HepG2 (cell line): Measurements from ENCODE around the gene URM1. TPM values are rescaled to one million over a fixed set of nuclear protein-coding genes. Genes with fewer than 3 reads are reported as not detected.
A peak's percentile ranks its signal among the peaks of the same experiment; 100 is the strongest.

Experiments
- ARID2 ChIP-seq: sonication (generic); formaldehyde crosslinking; IDR thresholded peaks from 2 replicates; pipeline ENCODE4 v1.8.1; 2022; ENCODE audit warnings: mild to moderate bottlenecking, missing genetic modification reagents, borderline replicate concordance
- ATF1 ChIP-seq: IDR thresholded peaks from 2 replicates; pipeline ENCODE4 v1.6.1; 2016; ENCODE audit warnings: mild to moderate bottlenecking, control low read depth
- HHEX ChIP-seq: IDR thresholded peaks from 2 replicates; pipeline ENCODE4 v1.6.1; 2016; ENCODE audit warnings: control low read depth
- KDM2A ChIP-seq: sonication (generic); formaldehyde crosslinking; IDR thresholded peaks from 2 replicates; pipeline ENCODE4 v1.4.0; 2020; ENCODE audit warnings: low read depth, missing genetic modification reagents, borderline replicate concordance
- KDM5A ChIP-seq: fragments of 200-600 bp; sonication (generic); IDR thresholded peaks from 2 replicates; pipeline ENCODE4 v1.7.0; 2018; ENCODE audit warnings: antibody characterized with exemption, mild to moderate bottlenecking, low read length, borderline replicate concordance
- MBNL3 ChIP-seq: fragments of 250-450 bp; sonication (Bioruptor Pico); conservative IDR thresholded peaks from 2 replicates; pipeline ENCODE4 v1.8.0; 2022; ENCODE audit warnings: mild to moderate bottlenecking, inconsistent platforms
- MXI1 ChIP-seq: IDR thresholded peaks from 3 replicates; pipeline ENCODE4 v1.6.1; 2012; ENCODE audit warnings: low read depth, low read length, inconsistent platforms, borderline replicate concordance
- POGZ ChIP-seq: sonication (generic); formaldehyde crosslinking; IDR thresholded peaks from 2 replicates; pipeline ENCODE4 v1.4.0; 2020; ENCODE audit warnings: mild to moderate bottlenecking, missing genetic modification reagents
- RBAK ChIP-seq: sonication (generic); formaldehyde crosslinking; IDR thresholded peaks from 2 replicates; pipeline ENCODE4 v1.5.1; 2020; ENCODE audit warnings: mild to moderate bottlenecking, missing genetic modification reagents
- RBM22 ChIP-seq: fragments of 200-400 bp; formaldehyde crosslinking; optimal IDR thresholded peaks from 2 replicates; pipeline ENCODE3; 2017; ENCODE audit warnings: mild to moderate bottlenecking, low read length, moderate library complexity
- SIX1 ChIP-seq: sonication (generic); formaldehyde crosslinking; IDR thresholded peaks from 2 replicates; pipeline ENCODE4 v1.4.0; 2020; ENCODE audit warnings: missing genetic modification reagents, borderline replicate concordance
- TAF1 ChIP-seq: sonication (generic); formaldehyde crosslinking; IDR thresholded peaks from 2 replicates; pipeline ENCODE4 v1.4.0; 2020; ENCODE audit warnings: missing genetic modification reagents
- ZBTB39 ChIP-seq: sonication (generic); formaldehyde crosslinking; IDR thresholded peaks from 2 replicates; pipeline ENCODE4 v1.5.0; 2020; ENCODE audit warnings: missing genetic modification reagents
- ZNF407 ChIP-seq: sonication (generic); formaldehyde crosslinking; IDR thresholded peaks from one replicate; pipeline ENCODE4 v1.5.1; 2020; ENCODE audit warnings: mild to moderate bottlenecking, missing genetic modification reagents; ENCODE audit errors: not compliant biosample characterization
- ZNF670 ChIP-seq: sonication (generic); formaldehyde crosslinking; IDR thresholded peaks from 2 replicates; pipeline ENCODE4 v1.8.0; 2022; ENCODE audit warnings: mild to moderate bottlenecking, missing genetic modification reagents, borderline replicate concordance
- ZNF704 ChIP-seq: sonication (generic); formaldehyde crosslinking; IDR thresholded peaks from 2 replicates; pipeline ENCODE4 v1.8.1; 2023; ENCODE audit warnings: mild to moderate bottlenecking, inconsistent platforms, moderate library complexity, missing genetic modification reagents, borderline replicate concordance
- polyA plus RNA-seq, 8 experiments: library from polyadenylated mRNA; depleted of rRNA in 3 of 8; stranded (reverse) in 7 of 8; unstranded in 1 of 8; fragments of >200 nt; fragmentation: Illumina TruSeq in 4 of 8; extraction: Trizol in 4 of 8; gene quantifications; 2 replicates each; pipeline versions ENCODE4 v1.2.1 to v1.2.3, GENCODE V29; 2011 to 2016; ENCODE audit warnings: low read depth in 4 of 8, missing spikeins in 1 of 8, mixed read lengths in 1 of 8; ENCODE audit not compliant: insufficient read depth in 1 of 8
- total RNA-seq, 5 experiments: library from RNA; depleted of rRNA; stranded (reverse); fragments of >200 nt; fragmentation: Illumina TruSeq; extraction: Trizol; gene quantifications; 2 replicates each; pipeline ENCODE4 v1.2.3, GENCODE V29; 2016; ENCODE audit warnings: low read depth in 1 of 5

URM1 gene
- total and polyA plus RNA-seq, 2 of the 13 experiments (the other 11 are each of a cell fraction or from before 2014, with no cell fraction given): 37.1 to 41.3 TPM

GRCh38 chr9:128322404-128323211, 48.6 kb upstream of the URM1 start, which contains the start of the genes COQ4 and TRUB2 (continued):
- TF ChIP-seq RBAK (CRISPR knock-in tag) (no peak), KDM5A (peak; percentile 98), RBM22 (peak; percentile 81), ZBTB39 (CRISPR knock-in tag) (no peak), HHEX (CRISPR knock-in tag) (no peak), SIX1 (CRISPR knock-in tag) (no peak), ATF1 (CRISPR knock-in tag) (peak; percentile 79), ARID2 (CRISPR knock-in tag) (peak; percentile 54; the same call in 1 of the 2 replicates), TAF1 (CRISPR knock-in tag) (peak; percentile 77), ZNF670 (CRISPR knock-in tag) (no peak; the same call in 1 of the 2 replicates), ZNF704 (CRISPR knock-in tag) (peak; percentile 27; the same call in 1 of the 2 replicates), POGZ (CRISPR knock-in tag) (peak; percentile 60; the same call in 1 of the 2 replicates), MXI1 (peak; percentile 100), MBNL3 (no peak), ZNF407 (peak; percentile 73), KDM2A (CRISPR knock-in tag) (peak; percentile 91; the same call in 1 of the 2 replicates)
